ENCODE results near the gene BHLHA15. TPM values are rescaled to one million over a fixed set of nuclear protein-coding genes. Genes with fewer than 3 reads are reported as not detected.
"Not testable (repeated sequence)": the region's sequence is repeated elsewhere in the genome, so short reads cannot be mapped to it uniquely, and the experiment has no call there.

BHLHA15 gene
- polyA plus RNA-seq, 4 donors: 0.19 to 0.44 (median 0.29) TPM; not detected in 1

DNA sequence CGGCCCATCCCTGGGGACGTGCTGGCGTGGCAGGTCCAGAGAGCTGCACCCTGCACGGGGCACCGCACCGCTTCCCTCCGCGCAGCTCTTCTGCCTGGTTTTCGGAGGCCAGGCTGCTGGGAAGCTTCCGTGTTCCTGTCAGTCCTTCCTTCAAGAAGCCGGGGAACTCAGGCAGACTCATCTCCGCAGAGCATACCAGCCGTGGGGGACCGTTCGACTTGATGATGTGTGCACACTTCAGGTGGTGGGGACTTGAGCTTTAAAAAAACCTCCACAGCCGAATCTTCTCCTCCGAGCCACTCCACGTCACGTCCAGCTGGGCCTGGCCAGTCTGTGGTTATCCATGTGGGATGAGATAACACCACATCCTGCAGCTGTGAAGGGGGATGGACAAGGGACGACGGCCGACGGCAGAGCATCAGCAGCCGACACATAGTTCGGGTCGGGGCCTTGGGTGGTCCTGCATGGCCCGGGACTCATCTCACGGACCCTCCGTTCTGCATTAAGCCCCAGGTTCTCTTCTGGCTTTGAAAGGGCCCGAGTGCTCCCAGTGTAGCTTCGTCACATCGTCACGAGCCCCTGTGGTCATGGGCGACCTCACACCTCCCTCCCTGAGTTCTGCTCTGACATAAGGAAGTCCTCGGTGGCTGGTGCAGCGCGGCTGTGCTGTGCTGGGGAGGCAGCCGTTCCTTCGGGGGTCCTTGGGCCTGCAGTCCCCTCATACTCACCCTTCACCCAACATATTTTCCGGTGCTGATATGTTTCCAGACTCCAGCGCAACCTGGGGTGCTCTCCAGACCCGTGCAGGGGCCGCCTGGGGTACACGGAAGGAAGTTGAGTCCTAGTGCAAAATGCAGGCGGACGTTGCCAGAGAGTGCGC lies 4.5 kb upstream of the BHLHA15 start:
- no peak for DNase-seq (ENCODE audit: low read depth in 4 of 4, low spot score in 3 of 4)

- no peak for DNase-seq (ENCODE audit: low read depth in 4 of 4, low spot score in 3 of 4)
Observed at GRCh38 chr7:98209166-98209920, 1.9 kb upstream of the BHLHA15 start.

DNA sequence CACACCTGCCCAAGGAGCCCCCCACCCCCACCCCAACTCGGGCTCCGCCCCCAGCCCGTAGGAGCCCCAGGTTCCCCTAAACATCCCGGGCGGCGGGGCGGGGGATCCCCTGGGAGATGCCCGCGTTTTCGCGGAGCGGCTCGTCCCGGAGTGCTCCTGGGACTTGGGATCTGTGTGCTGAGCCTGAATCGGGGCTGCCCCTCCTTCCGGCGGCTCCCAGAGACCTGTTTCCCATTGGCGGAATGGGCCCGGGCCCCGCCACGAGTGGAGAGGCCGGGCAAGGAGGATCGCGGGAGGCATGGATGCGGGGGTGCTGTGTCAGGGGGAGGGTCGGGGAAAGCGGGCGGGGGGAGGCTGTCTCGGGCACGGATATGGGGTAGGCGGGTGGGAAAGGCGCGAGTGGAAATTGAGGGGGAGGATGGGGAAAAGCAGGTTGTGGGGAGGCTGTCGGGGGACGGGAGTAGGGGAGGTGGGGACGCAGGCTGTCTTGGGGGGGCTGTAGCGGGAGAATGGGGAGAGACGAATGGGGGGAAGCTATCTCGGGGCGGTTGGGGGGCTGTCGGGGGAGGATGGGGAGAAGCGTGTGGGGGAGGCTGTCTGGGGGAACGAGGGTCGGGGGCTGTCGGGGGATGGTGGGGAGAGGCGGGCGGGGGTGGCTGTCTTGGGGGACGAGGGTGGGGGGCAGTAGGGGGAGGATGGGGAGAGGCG lies 572 bp upstream of the BHLHA15 start:
- DNase-seq (ENCODE audit: low read depth in 4 of 4, low spot score in 3 of 4): no peak

GRCh38 chr7:98211676-98212531 lies 665 bp downstream of the BHLHA15 start:
- DNase-seq (ENCODE audit: low read depth in 4 of 4, low spot score in 3 of 4): no peak

DNA sequence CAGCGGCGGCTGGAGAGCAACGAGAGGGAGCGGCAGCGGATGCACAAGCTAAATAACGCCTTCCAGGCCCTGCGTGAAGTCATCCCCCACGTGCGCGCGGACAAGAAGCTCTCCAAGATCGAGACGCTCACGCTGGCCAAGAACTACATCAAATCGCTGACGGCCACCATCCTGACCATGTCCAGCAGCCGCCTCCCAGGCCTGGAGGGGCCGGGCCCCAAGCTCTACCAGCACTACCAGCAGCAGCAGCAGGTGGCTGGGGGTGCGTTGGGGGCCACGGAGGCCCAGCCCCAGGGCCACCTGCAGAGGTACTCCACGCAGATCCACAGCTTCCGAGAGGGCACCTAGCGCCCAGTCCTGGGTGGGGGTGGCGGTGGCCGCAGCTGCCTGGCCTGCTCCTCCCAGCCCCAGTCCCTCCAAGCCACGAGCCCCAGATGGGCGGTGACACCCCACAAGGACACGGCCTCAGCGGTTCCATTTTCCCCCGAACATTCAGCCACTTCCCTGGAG lies 1.3 kb downstream of the BHLHA15 start:
- DNase-seq (ENCODE audit: low read depth in 4 of 4, low spot score in 3 of 4): no peak

DNA sequence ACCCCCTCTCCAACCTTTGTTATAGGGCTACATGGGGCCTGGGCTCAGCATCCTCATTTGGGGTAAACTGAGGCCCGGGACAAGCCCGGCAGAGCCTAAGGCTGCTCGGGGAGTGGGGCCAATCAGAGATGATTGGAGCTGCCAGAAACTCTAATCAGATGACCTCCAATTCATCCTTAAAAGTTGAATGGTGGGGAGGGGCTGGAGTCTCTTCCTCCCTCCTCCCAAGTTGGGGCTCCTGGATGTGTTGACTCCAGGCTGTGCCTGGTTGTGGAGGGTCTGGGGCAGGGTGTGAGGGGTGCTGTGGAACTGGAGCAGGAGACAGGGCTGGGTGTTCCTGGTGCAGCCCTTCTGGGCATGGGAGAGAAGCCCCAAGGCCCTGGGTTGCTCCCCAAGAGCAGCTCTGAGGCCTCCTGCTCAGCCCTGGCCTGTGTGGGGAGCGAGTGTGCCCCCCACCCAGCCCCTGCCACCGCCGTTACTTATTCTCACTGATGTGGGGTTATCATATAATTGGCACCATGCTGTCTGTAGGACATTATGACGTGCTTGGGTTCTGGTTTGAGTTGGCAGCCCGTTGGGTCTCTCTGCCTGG lies 2.2 kb downstream of the BHLHA15 start:
- no peak for DNase-seq (ENCODE audit: low read depth in 4 of 4, low spot score in 3 of 4)

DNA sequence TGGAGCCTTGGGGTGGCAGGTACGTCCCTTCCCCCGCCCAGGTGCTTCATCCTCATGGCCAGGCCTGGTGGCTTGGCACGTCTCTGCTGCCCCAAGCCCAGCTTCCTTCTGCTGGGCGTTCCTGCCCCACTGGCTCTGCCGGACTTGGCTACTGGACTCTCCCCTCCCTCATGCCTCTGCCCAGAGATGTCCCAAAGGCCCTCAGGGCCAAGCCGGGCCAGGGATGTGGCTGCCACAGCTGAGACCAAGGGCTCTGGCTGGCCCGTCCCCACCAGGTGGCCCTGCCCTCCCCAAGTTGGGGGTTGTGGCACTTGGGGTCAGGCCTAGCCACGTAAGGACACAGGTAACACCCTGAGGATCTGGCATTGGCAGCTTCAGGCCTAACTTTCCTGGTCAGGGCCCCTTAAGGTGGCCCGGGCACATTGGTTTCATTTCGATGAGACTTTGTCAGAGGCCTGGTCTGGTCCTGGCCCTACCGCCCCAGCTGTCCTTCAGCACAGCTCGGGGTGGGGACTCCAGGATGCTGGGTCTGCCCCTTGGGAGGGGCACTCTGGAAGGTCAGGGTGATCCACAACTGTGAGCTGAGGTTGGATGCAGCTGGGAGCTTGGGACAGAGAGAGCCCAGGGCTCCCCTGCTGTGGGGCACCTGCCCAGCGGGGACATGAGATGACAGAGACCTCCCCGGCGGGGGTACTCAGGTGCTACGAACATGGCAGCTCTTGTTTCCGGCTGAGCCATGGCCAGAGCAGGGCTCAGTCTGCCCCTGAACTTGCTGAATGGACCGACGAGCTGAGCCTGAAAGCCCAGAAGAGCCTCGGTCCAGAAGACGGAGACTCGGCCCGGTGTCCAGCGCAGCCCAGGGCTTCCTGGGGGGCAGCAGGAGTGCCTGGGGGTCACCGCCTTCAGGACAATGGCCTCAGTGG lies 2.9 kb downstream of the BHLHA15 start:
- DNase-seq (ENCODE audit: low read depth in 4 of 4, low spot score in 3 of 4): no peak

DNA sequence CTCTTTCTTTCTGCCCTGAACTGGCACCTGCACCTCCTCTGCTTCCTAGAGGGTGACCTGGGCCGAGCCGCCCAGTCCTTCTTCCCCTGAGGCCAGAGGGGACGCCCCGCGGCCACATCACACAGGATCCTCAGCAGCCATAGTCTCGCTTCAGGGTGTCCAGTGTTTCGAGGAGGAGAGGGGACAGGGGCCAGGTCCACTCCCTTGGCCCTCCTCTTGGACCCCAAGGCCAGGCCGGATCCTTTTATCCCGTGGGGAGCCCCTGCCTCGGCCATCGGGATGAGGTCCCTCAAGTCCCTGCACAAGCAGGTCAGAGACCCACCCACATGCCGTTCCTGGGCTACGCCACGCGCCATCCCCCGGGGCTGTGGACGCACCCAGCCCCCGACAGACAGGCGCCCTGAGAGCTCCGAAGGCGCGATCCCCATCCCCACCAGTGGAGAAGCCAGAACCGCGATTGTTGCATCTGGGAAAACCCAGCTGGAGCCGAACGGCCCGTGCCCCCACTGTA lies 3.6 kb downstream of the BHLHA15 start:
- no peak for DNase-seq (ENCODE audit: low read depth in 4 of 4, low spot score in 3 of 4)

DNA sequence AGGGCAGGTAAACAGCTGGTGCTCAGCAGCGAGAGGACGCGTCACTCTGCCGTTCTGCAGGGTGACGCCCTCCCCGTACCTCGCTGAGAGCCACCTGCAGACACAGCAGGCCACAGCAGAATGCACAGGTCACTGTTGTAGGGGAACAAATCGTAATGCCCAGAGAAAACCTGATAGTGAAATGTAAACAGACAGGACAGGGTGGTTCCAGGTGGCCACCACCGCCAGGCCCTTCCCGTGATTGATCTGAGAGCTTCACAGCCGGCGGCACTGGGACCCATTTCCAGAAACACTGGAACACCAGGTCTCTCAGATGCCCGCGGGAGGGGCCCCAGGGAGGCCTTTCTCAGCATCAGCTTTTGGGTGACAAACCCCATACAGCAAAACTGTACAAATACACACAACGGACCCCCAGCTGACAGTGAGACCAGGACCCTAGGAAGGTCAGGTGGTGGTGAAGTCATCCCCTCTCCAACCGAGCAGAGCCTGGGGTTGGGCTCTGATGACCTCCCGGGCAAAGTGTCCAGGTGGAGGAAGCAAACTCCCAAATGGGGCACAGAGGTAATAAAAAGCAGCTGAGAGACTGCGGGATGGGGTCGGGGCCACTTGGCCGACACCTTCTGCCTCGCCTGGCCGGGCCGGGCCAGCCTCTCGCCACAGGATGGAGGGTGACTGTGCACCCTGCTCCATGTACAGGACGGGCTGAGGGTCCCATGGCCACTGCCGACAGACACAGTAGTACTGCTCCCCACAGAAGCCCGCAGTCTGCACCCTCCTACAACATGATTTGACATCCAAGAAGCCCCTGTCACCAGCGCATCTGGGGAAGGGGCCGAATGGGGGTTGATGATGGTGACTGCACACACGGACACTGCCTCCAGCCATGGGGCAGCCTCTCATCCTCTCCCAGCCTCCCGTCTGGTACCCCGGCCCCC lies 4.6 kb downstream of the BHLHA15 start:
- DNase-seq (ENCODE audit: low read depth in 4 of 4, low spot score in 3 of 4): no peak

GRCh38 chr7:98216941-98217622 lies 5.8 kb downstream of the BHLHA15 start:
- no peak for DNase-seq (ENCODE audit: low read depth in 4 of 4, low spot score in 3 of 4)

- no peak for DNase-seq (ENCODE audit: low read depth in 4 of 4, low spot score in 3 of 4)
Observed at GRCh38 chr7:98217623-98218582, 6.7 kb downstream of the BHLHA15 start.

GRCh38 chr7:98219382-98219781 lies 8.1 kb downstream of the BHLHA15 start:
- DNase-seq (ENCODE audit: low read depth in 4 of 4, low spot score in 3 of 4): not testable (repeated sequence)

DNA sequence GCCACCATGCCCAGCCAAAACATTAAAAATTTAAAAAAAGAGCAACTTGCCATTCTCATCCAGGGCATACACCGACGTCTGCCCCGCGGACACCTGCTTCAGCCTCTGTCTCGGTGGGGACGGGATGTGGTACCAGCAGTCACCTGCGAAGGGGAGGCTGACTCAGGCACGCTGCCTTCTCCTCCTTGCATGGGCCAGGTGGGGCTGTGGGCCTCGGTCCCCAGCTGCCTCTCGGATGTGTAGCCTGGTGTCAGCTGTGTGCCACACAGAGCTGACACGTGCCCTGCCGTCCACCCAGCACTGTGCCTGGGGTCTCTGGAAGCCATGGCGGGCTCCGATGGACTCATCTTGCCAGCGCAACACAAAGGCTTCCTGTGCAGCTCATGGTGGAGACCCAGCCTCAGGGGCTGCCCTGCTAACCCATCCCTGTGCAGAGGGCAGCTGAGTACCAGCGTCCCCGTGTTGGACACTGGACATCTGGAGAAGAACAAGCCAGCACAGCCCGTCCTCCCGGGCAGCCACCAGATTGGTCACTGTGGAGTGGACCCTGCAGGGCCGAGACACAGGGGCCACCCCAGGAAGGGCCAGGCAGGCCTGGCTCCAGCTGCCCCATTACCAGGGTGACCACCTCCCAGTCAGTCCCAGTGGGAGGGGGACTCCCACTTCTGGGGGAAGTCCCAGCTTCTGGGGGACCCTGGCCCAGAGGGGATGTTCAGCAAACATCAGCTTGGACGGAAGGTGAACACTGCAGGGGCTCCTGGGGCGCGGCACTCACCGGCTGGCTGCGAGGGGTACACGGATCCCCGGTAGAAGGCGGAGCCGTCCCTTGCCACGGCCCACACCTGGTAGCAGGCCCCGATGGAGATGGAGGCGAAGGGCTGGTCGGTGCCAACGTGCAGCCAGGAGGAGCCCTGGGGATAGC lies 10.6 kb downstream of the BHLHA15 start:
- no peak for DNase-seq (ENCODE audit: low read depth in 4 of 4, low spot score in 3 of 4)

DNA sequence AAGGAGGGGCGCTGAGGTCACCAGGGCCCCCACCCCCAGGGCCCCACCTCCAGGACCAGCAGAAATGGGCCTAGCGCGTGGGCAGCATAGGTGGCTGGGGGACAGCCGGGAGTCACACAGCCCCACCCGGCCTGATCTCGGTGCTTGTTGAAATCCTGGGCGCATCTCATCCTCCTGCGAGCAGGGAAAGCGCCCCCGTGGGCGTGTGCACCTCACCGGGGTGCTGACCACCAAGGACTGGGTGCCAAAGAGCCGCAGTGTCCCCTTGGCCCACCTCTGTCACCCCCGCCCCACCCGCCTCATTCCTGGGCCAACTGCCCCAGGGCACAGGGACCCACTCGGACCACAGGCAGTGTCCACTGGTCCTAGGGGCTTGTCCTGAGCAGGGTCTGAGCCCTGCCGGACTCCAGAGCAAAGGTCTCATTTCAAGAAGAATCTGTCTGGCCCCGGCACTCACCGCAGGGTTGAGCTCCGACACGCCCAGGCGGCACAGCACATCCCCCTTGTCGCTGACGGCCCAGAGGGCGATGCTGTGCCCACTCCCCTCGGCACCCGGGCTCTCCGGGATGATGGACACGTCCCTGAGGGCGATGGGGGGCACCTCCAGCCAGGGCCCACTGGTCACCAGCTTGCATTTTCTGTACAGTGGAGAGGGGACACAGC lies 11.4 kb downstream of the BHLHA15 start:
- DNase-seq (ENCODE audit: low read depth in 4 of 4, low spot score in 3 of 4): no peak
